Stimulated activated CD8-positive, alpha-beta memory T cell treated with anti-CD3 and anti-CD28 coated beads, Interleukin-15, amount 100 ng/mL, for 48 hours (primary cell): ENCODE data around the gene MUC5AC.
"Not testable (repeated sequence)": the region's sequence is repeated elsewhere in the genome, so short reads cannot be mapped to it uniquely, and the experiment has no call there.

Source experiments
- DNase-seq, 2 donors: peaks; one replicate each; pipeline ENCODE4 v3.0.0-alpha.2; 2020; ENCODE audit warnings: low read depth in 2 of 2

MUC5AC gene

DNA sequence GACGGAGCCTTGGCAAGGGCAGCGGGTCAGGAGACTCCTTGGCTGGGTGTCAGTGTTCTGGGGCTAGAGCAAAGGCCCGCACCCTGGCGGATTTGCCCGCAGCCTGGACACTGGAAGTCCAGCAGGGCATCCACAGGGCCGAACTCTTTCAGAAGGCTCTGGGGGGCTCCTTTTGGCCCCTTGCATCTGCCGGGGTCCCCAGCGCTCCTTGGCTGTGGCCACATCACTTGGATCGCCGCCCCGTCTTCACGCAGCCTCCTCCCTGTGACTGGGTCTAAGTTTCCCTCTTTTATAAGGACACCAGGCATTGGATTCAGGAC lies 20.0 kb downstream of the MUC5AC start:
- DNase-seq = no peak

DNA sequence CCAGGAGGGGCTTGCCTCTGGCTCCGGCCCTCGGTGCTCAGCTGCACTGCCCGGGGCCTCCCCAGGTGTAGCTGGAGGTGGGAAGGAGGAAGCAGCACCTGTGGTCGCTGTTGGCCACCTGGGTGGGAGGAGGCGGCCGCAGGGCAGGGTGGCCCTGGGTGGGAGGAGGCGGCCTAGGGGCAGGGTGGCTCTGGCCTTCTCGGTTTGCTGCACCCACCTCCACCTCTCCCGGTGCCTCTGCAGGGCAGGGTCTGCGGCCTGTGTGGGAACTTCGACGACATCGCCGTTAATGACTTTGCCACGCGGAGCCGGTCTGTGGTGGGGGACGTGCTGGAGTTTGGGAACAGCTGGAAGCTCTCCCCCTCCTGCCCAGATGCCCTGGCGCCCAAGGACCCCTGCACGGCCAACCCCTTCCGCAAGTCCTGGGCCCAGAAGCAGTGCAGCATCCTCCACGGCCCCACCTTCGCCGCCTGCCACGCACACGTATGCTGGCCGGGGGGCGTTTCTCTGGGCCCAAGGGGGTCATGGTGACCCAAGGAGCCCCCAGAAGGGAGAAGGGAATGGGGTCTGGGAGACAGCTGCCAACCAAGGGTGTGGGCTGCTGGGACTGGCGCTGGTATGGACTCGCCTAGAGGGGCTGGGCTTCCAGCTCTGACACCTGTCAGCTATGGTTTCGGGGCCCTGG lies 20.6 kb downstream of the MUC5AC start:
- no peak for DNase-seq

DNA sequence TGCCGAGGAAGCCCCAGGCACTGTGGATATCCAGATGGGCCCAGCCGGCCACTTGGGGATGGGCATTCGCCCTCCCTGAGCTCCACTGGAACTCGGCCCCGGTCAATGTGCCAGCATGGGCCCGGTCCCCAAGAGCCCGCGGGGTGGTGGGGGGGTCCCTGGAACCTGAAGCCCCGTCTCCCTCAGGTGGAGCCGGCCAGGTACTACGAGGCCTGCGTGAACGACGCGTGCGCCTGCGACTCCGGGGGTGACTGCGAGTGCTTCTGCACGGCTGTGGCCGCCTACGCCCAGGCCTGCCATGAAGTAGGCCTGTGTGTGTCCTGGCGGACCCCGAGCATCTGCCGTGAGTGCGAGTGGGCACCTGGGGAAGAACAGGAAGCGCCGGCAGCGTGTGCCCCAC lies 21.2 kb downstream of the MUC5AC start:
- DNase-seq = no peak

DNA sequence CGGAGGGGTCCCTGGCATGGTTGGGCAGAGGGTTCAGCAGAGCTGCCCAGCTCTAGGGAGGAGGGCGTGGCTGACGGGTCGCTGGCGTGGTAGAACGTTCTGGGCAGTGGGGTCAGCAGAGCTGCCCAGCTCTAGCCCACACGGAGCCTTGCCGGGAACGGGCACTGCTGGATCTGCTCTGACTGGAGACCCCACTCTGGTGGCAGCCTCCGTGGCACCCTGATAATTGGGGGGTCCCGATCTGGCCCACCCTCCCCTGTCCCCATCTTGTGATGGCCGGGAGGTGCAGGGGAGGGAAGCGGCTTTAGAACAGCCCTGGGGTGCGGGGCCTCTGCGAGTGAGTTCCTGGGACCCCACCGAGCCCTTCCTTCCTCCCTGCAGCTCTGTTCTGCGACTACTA lies 21.9 kb downstream of the MUC5AC start:
- no peak for DNase-seq

DNA sequence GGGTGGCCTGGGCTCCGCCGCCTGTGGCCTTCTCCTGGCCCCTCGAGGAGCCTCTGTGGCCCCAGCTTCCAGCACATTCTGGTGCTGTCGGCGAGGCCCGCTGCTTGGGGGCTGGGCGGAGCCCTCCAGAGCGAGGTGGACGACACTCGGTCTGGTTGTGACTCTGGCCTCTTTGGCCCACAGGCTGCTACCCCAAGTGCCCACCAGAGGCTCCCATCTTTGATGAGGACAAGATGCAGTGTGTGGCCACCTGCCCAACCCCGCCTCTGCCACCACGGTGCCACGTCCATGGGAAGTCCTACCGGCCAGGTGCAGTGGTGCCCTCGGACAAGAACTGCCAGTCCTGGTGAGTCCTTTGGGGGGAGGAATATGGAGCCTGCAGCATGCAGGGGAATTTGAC lies 22.4 kb downstream of the MUC5AC start:
- no peak for DNase-seq

GRCh38 chr11:1180947-1181391 lies 23.2 kb downstream of the MUC5AC start:
- DNase-seq = no peak

GRCh38 chr11:1181420-1181819 lies 23.7 kb downstream of the MUC5AC start:
- no peak for DNase-seq

DNA sequence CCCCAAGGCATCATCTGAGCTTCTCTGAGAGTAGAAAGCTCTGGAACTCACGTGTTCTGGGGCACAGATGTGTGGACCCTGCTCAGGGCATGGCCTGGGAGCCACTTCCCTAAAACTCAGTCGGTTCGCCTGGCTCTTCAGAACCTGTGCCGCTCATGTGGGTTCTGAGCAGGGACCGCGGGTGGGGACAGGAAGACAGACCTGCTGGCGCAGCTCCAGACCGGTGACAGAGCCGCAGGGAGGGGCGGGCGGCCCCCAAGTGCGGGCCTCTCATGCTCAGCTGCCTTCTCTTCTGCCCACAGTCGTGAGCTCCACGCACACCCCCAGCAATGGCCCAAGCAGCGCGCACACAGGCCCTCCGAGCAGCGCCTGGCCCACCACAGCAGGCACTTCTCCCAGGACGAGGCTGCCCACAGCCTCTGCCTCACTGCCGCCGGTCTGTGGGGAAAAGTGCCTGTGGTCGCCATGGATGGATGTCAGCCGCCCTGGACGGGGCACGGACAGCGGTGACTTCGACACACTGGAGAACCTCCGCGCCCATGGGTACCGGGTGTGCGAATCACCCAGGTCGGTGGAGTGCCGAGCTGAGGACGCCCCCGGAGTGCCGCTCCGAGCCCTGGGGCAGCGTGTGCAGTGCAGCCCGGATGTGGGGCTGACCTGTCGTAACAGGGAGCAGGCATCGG lies 24.2 kb downstream of the MUC5AC start:
- no peak for DNase-seq

- DNase-seq = not testable (repeated sequence)
Observed at GRCh38 chr11:1184139-1184538, 26.4 kb downstream of the MUC5AC start.

GRCh38 chr11:1188451-1189130 lies 30.8 kb downstream of the MUC5AC start:
- not testable (repeated sequence) for DNase-seq

DNA sequence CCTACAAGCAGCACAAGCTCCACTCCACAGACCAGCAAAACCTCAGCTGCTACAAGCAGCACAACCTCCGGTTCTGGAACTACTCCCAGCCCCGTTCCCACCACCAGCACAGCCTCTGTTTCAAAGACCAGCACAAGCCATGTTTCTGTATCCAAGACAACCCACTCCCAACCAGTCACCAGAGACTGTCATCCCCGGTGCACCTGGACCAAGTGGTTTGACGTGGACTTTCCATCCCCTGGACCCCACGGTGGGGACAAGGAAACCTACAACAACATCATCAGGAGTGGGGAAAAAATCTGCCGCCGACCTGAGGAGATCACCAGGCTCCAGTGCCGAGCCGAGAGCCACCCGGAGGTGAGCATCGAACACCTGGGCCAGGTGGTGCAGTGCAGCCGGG lies 32.1 kb downstream of the MUC5AC start:
- not testable (repeated sequence) for DNase-seq

GRCh38 chr11:1191786-1192470 lies 34.2 kb downstream of the MUC5AC start:
- DNase-seq = not testable (repeated sequence)

DNA sequence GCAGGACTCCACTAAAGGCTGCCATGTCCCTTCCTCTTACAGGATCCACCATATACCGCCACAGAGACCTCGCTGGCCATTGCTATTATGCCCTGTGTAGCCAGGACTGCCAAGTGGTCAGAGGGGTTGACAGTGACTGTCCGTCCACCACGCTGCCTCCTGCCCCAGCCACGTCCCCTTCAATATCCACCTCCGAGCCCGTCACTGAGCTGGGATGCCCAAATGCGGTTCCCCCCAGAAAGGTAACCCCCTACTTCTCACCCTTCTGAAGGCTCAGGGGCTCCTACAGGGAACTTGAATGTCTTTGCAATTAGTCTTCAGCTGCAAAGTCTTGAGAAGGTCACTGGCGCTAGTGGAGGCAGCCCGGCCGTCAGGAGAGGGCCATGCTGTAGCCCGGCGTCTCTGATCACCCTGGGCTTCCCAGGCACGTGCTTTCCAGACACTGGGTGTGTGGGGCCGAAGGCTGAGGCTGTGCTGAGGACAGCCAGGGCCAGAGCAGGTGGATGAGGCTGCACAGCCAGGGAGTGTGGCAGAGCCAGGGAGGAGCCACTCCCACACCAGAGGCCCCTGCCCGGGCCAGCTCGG lies 35.1 kb downstream of the MUC5AC start:
- no peak for DNase-seq

GRCh38 chr11:1193326-1194230 lies 35.8 kb downstream of the MUC5AC start:
- DNase-seq = no peak

- DNase-seq = no peak
Observed at GRCh38 chr11:1194231-1194976, 36.7 kb downstream of the MUC5AC start.

DNA sequence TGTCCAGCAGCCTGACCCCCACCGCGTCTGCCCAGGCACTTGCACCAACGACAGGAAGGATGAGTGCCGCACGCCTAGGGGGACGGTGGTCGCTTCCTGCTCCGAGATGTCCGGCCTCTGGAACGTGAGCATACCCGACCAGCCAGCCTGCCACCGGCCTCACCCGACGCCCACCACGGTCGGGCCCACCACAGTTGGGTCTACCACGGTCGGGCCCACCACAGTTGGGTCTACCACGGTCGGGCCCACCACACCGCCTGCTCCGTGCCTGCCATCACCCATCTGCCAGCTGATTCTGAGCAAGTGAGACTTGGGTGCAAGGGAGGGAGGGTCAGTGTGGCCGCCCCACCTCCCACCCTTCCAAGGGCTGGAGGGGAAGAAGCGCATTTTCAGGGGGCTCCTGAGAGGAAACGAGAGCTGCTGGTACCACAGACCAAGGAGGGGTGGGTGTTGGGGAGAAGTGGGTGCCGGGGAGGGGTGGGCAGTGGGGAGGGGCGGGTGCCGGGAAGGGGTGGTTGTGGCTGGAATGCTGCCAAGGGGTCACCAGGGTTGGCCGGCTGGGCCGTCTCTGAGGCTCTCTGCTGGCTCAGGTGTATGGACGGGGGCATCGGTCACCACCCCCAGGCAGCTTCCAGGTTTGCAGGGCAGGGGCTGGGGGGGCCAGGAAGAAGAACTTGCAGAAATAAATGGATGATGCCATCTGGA lies 37.4 kb downstream of the MUC5AC start:
- no peak for DNase-seq

DNA sequence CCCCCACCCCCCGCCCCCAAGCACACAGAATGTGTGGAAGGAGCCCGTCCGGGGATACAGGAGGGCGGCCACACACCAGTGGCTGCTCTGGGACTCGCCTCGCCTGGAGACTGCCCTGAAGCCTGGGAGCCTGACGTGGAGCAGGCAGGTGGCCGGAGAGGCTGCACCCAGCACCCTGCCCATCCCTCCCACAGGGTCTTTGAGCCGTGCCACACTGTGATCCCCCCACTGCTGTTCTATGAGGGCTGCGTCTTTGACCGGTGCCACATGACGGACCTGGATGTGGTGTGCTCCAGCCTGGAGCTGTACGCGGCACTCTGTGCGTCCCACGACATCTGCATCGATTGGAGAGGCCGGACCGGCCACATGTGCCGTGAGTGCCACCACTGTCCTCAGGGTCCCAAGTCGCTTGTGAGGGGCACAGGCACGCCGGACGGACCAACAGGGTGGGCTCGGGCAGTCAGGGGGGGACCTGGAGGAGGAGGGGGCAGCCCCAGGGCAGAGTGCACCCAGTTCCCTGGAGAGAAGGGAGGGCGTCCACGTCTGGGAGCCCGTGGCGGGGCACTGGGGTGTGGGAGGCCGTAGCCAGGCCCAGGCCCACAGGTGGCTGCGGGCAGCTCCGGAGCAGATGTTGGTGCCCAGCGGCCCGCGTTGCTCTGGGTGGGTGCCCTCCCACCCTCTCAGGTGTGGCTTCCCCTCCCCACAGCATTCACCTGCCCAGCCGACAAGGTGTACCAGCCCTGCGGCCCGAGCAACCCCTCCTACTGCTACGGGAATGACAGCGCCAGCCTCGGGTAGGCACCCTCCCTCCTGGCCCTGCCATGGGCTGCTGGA lies 38.1 kb downstream of the MUC5AC start:
- DNase-seq = no peak

DNA sequence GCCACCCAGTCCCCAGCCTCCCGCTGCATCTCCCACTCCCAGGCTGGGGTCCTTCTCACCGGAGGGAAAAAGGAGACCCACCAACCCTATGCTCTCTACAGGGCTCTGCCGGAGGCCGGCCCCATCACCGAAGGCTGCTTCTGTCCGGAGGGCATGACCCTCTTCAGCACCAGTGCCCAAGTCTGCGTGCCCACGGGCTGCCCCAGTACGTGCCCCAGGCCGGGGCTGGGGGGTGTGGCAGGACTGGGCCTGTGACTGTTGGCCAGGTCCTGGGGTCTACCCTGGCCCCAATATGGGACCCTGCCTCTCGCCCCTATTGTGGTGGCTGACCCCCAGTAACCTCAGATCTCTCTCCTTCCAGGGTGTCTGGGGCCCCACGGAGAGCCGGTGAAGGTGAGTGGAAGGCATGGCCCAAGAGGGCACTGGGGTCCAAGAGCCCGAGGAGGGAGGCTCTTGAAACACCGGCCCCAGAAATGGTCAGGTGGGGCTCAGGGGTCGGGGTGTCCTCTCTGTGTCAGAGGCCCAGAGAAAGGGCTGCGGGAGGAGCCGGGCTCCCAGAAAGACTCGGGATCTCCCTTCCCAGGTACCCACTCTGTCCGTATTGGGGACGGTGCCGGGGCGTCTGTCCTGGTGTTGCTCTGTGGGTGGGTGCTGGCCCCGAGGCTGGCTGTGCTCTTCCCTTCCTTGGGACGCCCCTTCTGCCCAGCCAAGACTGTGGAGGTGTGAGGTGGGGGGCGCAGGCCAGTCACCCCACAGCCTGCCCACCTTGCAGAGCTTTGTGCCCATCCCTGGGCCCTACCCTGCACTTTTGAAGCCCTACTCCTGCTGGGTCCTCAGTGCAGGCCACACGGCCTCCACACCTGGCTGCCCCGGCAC lies 39.0 kb downstream of the MUC5AC start:
- DNase-seq = no peak
